GM12801 (cell line): ENCODE results near the gene DNAJC6.

ENCODE experiments used
- CTCF ChIP-seq: IDR thresholded peaks from one replicate; pipeline ENCODE4 v1.5.1; 2011; ENCODE audit warnings: control low read depth; ENCODE audit not compliant: insufficient read length; ENCODE audit errors: extremely low read depth

Gene DNAJC6

GRCh38 chr1:65425006-65425405 is 115.7 kb downstream of the DNAJC6 start:
- TF ChIP-seq CTCF, result no peak

GRCh38 chr1:65425697-65426096 is 116.4 kb downstream of the DNAJC6 start:
- no peak for TF ChIP-seq CTCF

- no peak for TF ChIP-seq CTCF
Observed at GRCh38 chr1:65429078-65429477, 119.7 kb downstream of the DNAJC6 start.

- TF ChIP-seq CTCF, result no peak
Observed at GRCh38 chr1:65429806-65430205, 120.5 kb downstream of the DNAJC6 start.

- no peak for TF ChIP-seq CTCF
Observed at GRCh38 chr1:65431111-65431705, 121.9 kb downstream of the DNAJC6 start.

- no peak for TF ChIP-seq CTCF
Observed at GRCh38 chr1:65432918-65433317, 123.6 kb downstream of the DNAJC6 start.

GRCh38 chr1:65434255-65434654 is 124.9 kb downstream of the DNAJC6 start:
- no peak for TF ChIP-seq CTCF
